Measurements from ENCODE around the gene MYO3B.
"Not testable (repeated sequence)": the region's sequence is repeated elsewhere in the genome, so short reads cannot be mapped to it uniquely, and the experiment has no call there.

The MYO3B gene

GRCh38 chr2:170524828-170525565, 347.1 kb downstream of the MYO3B start:
- DNase-seq, result peak; percentile 83

- DNase-seq, result peak; percentile 96
These were observed 347.6 kb downstream of the MYO3B start for GRCh38 chr2:170525566-170525900.

GRCh38 chr2:170530284-170530745, 352.4 kb downstream of the MYO3B start:
- DNase-seq, result no peak

- DNase-seq, result no peak
These were observed 353.0 kb downstream of the MYO3B start for GRCh38 chr2:170530803-170531564.

- DNase-seq, result no peak
These were observed 353.9 kb downstream of the MYO3B start for GRCh38 chr2:170531876-170532275.

- DNase-seq, result no peak
These were observed 355.2 kb downstream of the MYO3B start for GRCh38 chr2:170533156-170533555.

- no peak for DNase-seq
These were observed 357.6 kb downstream of the MYO3B start for GRCh38 chr2:170535552-170535951.

GRCh38 chr2:170544817-170545216, 366.9 kb downstream of the MYO3B start:
- DNase-seq, result no peak

GRCh38 chr2:170548304-170548703, 370.4 kb downstream of the MYO3B start:
- DNase-seq, result no peak

GRCh38 chr2:170550501-170550900, 372.6 kb downstream of the MYO3B start:
- DNase-seq, result no peak

- DNase-seq, result not testable (repeated sequence)
These were observed 374.0 kb downstream of the MYO3B start for GRCh38 chr2:170551899-170552298.

GRCh38 chr2:170553748-170554147, 375.8 kb downstream of the MYO3B start:
- DNase-seq, result no peak

- peak; percentile 82 for DNase-seq
These were observed 376.5 kb downstream of the MYO3B start for GRCh38 chr2:170554278-170554955.

- no peak for DNase-seq
These were observed 385.0 kb downstream of the MYO3B start for GRCh38 chr2:170562928-170563327.

GRCh38 chr2:170563401-170563800, 385.5 kb downstream of the MYO3B start:
- DNase-seq, result no peak

- DNase-seq, result no peak
These were observed 388.2 kb downstream of the MYO3B start for GRCh38 chr2:170566138-170566537.

- no peak for DNase-seq
These were observed 389.5 kb downstream of the MYO3B start for GRCh38 chr2:170567429-170567828.

GRCh38 chr2:170568511-170568910, 390.6 kb downstream of the MYO3B start:
- DNase-seq, result no peak

GRCh38 chr2:170571612-170572011, 393.7 kb downstream of the MYO3B start:
- DNase-seq, result peak; percentile 81

- DNase-seq, result no peak
These were observed 395.7 kb downstream of the MYO3B start for GRCh38 chr2:170573671-170574070.

- DNase-seq, result no peak
These were observed 398.3 kb downstream of the MYO3B start for GRCh38 chr2:170576296-170576695.

- no peak for DNase-seq
These were observed 399.4 kb downstream of the MYO3B start for GRCh38 chr2:170577356-170577755.

GRCh38 chr2:170578606-170579005, 400.7 kb downstream of the MYO3B start:
- no peak for DNase-seq

GRCh38 chr2:170579511-170579910, 401.6 kb downstream of the MYO3B start:
- DNase-seq, result no peak

Data from NCI-H226 (cell line).